ENCODE data around the gene ZNF91. TPM values are rescaled to one million over a fixed set of nuclear protein-coding genes. Genes with fewer than 3 reads are reported as not detected.

ZNF91 gene
- total RNA-seq, 1 experiment from 2014 or later, result 43.5 TPM

DNA sequence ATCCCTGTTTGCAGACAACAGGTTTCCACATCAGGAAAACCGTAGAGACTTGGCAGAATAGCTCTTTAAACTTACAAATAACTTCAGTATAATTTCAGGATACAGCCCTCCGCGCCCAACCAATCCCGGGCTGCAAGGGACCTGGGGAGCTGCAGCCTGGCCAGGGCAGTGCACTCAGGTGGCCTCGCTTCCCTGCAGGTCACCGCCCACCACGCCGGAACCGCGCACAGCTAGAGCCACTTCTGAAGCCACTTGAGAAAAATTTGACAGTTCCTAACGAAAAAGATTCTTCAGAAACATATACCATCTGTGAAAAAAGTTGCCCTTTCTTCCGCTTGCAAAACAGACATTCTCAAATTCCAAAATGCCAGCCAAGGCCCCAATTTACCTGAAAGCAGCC is 11.1 kb downstream of the ZNF91 start:
- H3K4me3 Mint-ChIP-seq, result no peak overlapping the region
- H3K4me1 ChIP-seq (ENCODE audit: insufficient read depth, low read length), result no peaks in the 10 kb centered on the region
- no peak overlapping the region for H3T11ph ChIP-seq (ENCODE audit: low read length)
- H3K4me1 Mint-ChIP-seq, result peaks cover 7 to 18% of the 10 kb centered on the region in 2 experiments; a peak in 3 of 4 replicates
- no peak overlapping the region for H2BK5ac ChIP-seq (ENCODE audit: insufficient read length, low read length)
- no peaks in the 10 kb centered on the region for H3K27me3 Mint-ChIP-seq (ENCODE audit: low read depth)
- no peaks in the 10 kb centered on the region for H3K23me2 ChIP-seq (ENCODE audit: insufficient read length, low read depth, low read length, poor library complexity, severe bottlenecking)
- no peaks in the 10 kb centered on the region for H3K27me3 ChIP-seq (ENCODE audit: insufficient read depth, low read length)
- peaks cover 57 to 84% (median 82%) of the 10 kb centered on the region in 3 experiments for H3K36me3 Mint-ChIP-seq (ENCODE audit: insufficient read depth in 1 of 3, low read depth in 3 of 3)
- no peak overlapping the region for H3K18ac ChIP-seq (ENCODE audit: insufficient read length, low read depth, low read length)
- peaks cover 10% of the 10 kb centered on the region for H3K79me1 ChIP-seq (ENCODE audit: insufficient read depth, low read depth, low read length, poor library complexity, severe bottlenecking)
- no peak overlapping the region for H4K91ac ChIP-seq (ENCODE audit: insufficient read length, low read depth, low read length)
- no peak overlapping the region for H2BK120ac ChIP-seq (ENCODE audit: low read depth, low read length, poor library complexity, severe bottlenecking)
- TF ChIP-seq CTCF (conservative IDR thresholded peaks at IDR 0.05), result no peak
- no peak for DNase-seq
- no peak overlapping the region for H2AFZ ChIP-seq (ENCODE audit: low read length)
- H4K5ac ChIP-seq (ENCODE audit: insufficient read length, low read depth, low read length), result no peak overlapping the region
- no peak overlapping the region for H3K14ac ChIP-seq (ENCODE audit: insufficient read depth, low read length)
- peak overlapping the region in 1 of 3 experiments; percentile 92; a peak in 1 of 7 replicates for H3K27ac Mint-ChIP-seq
- no peak overlapping the region for H3K56ac ChIP-seq (ENCODE audit: insufficient read length, low read depth, low read length)
- no peak overlapping the region for H3K27ac ChIP-seq (ENCODE audit: insufficient read length, low read depth, low read length)
- peaks cover 17% of the 10 kb centered on the region; the same call in 1 of the 2 replicates for H3K79me2 ChIP-seq (ENCODE audit: insufficient read depth, low read length)
- no peak overlapping the region for H3K4ac ChIP-seq (ENCODE audit: low read depth, low read length)
- H3K9ac ChIP-seq (ENCODE audit: extremely low read depth, insufficient read length, low read length), result no peak overlapping the region
- no CpG with 5 or more reads among the region's 12 CpGs for WGBS (ENCODE audit: extremely low coverage, insufficient read length, low lambda C conversion rate)
- H2BK15ac ChIP-seq (ENCODE audit: low read depth, low read length), result no peak overlapping the region
- H2BK12ac ChIP-seq (ENCODE audit: insufficient read length, low read depth, low read length), result no peak overlapping the region
- no peak overlapping the region for H3K23ac ChIP-seq (ENCODE audit: insufficient read length, low read depth, low read length)
- H3K9me3 ChIP-seq (ENCODE audit: control insufficient read depth, low read depth, low read length), result no peaks in the 10 kb centered on the region
- no peak overlapping the region for H4K8ac ChIP-seq (replicated peaks; ENCODE audit: insufficient read length, low read depth, low read length)
- no peak overlapping the region for H2AK5ac ChIP-seq (ENCODE audit: insufficient read length, low read length)
- no peaks in the 10 kb centered on the region for H4K20me1 ChIP-seq (ENCODE audit: control insufficient read depth, insufficient read depth, insufficient read length)
- no peak overlapping the region for H2BK20ac ChIP-seq (ENCODE audit: low read depth, low read length, poor library complexity, severe bottlenecking)
- no peak overlapping the region for H3K4me2 ChIP-seq (ENCODE audit: insufficient read depth, insufficient read length, low read length)
- peaks cover 7 to 75% of the 10 kb centered on the region in 2 experiments; a peak in 4 of 5 replicates for H3K9me3 Mint-ChIP-seq

Measured in H9 (cell line).